Keratinocyte (primary cell): ENCODE results near the gene PLXNA2.

Source experiments
- CTCF ChIP-seq, 3 experiments: IDR thresholded peaks in 1 of 3; conservative IDR thresholded peaks in 1 of 3; optimal IDR thresholded peaks in 1 of 3; 2 replicates in 2 of 3; 3 replicates in 1 of 3; pipeline versions ENCODE3 to v1.5.1; 2011; ENCODE audit warnings: low read length in 3 of 3, mild to moderate bottlenecking in 3 of 3, moderate library complexity in 2 of 3, control low read depth in 1 of 3, inconsistent platforms in 1 of 3; ENCODE audit not compliant: insufficient read depth in 2 of 3; ENCODE audit errors: extremely low read depth in 1 of 3
- EZH2 ChIP-seq: IDR thresholded peaks from one replicate; pipeline ENCODE4 v1.6.1; 2012; ENCODE audit warnings: inconsistent platforms, mild to moderate bottlenecking, low read length, moderate library complexity

GRCh38 chr1:208118306-208118705 lies 125.9 kb downstream of the PLXNA2 start:
- no peak for TF ChIP-seq CTCF (optimal IDR thresholded peaks at IDR 0.05 in 1 of 3, IDR thresholded peaks at IDR 0.05 in 1 of 3, conservative IDR thresholded peaks at IDR 0.05 in 1 of 3; ENCODE audit: extremely low read depth in 1 of 3, insufficient read depth in 2 of 3, low read length in 3 of 3)
- TF ChIP-seq EZH2, result no peak
